Stimulated activated naive CD8-positive, alpha-beta T cell treated with anti-CD3 and anti-CD28 coated beads, Interleukin-15, amount 100 ng/mL, for 72 hours (primary cell): Measurements from ENCODE around the gene NBDY.
"Not testable (repeated sequence)": the region's sequence is repeated elsewhere in the genome, so short reads cannot be mapped to it uniquely, and the experiment has no call there.

Experiments used
- ATAC-seq: fragments of 150-1000 bp; cut with Tn5 transposase; 2 replicates; pipeline ENCODE4 v1.10.0; 2021; ENCODE audit warnings: mild to moderate bottlenecking, moderate library complexity
- DNase-seq, 2 donors: peaks; one replicate each; pipeline ENCODE4 v3.0.0; 2021 to 2022
- H3K27ac Mint-ChIP-seq, 2 donors: one replicate each; pipeline ENCODE4 v1.8.0; 2022; ENCODE audit warnings: mild to moderate bottlenecking in 2 of 2, mixed read lengths in 2 of 2, moderate library complexity in 2 of 2
- H3K27me3 Mint-ChIP-seq: one replicate; pipeline ENCODE4 v1.8.0; 2022; ENCODE audit warnings: mixed read lengths
- H3K4me1 Mint-ChIP-seq: one replicate; pipeline ENCODE4 v1.8.0; 2022; ENCODE audit warnings: mild to moderate bottlenecking, mixed read lengths
- H3K4me3 Mint-ChIP-seq, 2 donors: one replicate each; pipeline ENCODE4 v1.8.0; 2022; ENCODE audit warnings: mild to moderate bottlenecking in 2 of 2, mixed read lengths in 2 of 2, moderate library complexity in 1 of 2
- H3K9me3 Mint-ChIP-seq, 2 donors: one replicate each; pipeline ENCODE4 v1.8.0; 2022; ENCODE audit warnings: mixed read lengths in 2 of 2

NBDY gene

GRCh38 chrX:56800801-56801200 is 71.8 kb downstream of the NBDY start:
- H3K4me1 Mint-ChIP-seq: peaks cover 68% of the 10 kb centered on the region
- DNase-seq (peak; percentile 22 to 58), ATAC-seq (peak; percentile 88)
- peak overlapping the region; percentile 4 to 98 for H3K27ac Mint-ChIP-seq
- H3K9me3 Mint-ChIP-seq: no peaks in the 10 kb centered on the region
- no peaks in the 10 kb centered on the region for H3K27me3 Mint-ChIP-seq
- H3K4me3 Mint-ChIP-seq: peak overlapping the region; percentile 46 to 75

GRCh38 chrX:56802428-56802827 is 73.4 kb downstream of the NBDY start:
- Mint-ChIP-seq H3K27ac (no peak overlapping the region), H3K4me3 (no peak overlapping the region), H3K9me3 (no peaks in the 10 kb centered on the region), H3K27me3 (no peaks in the 10 kb centered on the region), H3K4me1 (peaks cover 52% of the 10 kb centered on the region)
- DNase-seq: no peak
- ATAC-seq: no peak

- ATAC-seq: peak; percentile 39
- Mint-ChIP-seq H3K27me3 (no peaks in the 10 kb centered on the region), H3K9me3 (no peaks in the 10 kb centered on the region), H3K4me3 (no peak overlapping the region), H3K27ac (no peak overlapping the region), H3K4me1 (peaks cover 45% of the 10 kb centered on the region)
- peak in 1 of 2 donors; percentile 41 for DNase-seq
These were observed 74.1 kb downstream of the NBDY start for GRCh38 chrX:56802921-56803849.

GRCh38 chrX:56803850-56804681 is 75.0 kb downstream of the NBDY start:
- Mint-ChIP-seq H3K4me3 (no peak overlapping the region), H3K9me3 (no peaks in the 10 kb centered on the region), H3K27ac (no peak overlapping the region), H3K4me1 (peaks cover 41% of the 10 kb centered on the region), H3K27me3 (no peaks in the 10 kb centered on the region)
- ATAC-seq (no peak), DNase-seq (no peak)

GRCh38 chrX:56804867-56805266 is 75.8 kb downstream of the NBDY start:
- DNase-seq (no peak), ATAC-seq (no peak)
- Mint-ChIP-seq H3K27me3 (no peaks in the 10 kb centered on the region), H3K4me1 (peaks cover 37% of the 10 kb centered on the region), H3K9me3 (no peaks in the 10 kb centered on the region), H3K4me3 (no peak overlapping the region), H3K27ac (no peak overlapping the region)

GRCh38 chrX:56805399-56805798 is 76.4 kb downstream of the NBDY start:
- H3K4me1 Mint-ChIP-seq: peaks cover 36% of the 10 kb centered on the region
- DNase-seq (no peak), ATAC-seq (no peak)
- no peaks in the 10 kb centered on the region for H3K27me3 Mint-ChIP-seq
- H3K27ac Mint-ChIP-seq: no peak overlapping the region
- H3K9me3 Mint-ChIP-seq: no peaks in the 10 kb centered on the region
- no peak overlapping the region for H3K4me3 Mint-ChIP-seq

GRCh38 chrX:56806176-56806575 is 77.1 kb downstream of the NBDY start:
- not testable (repeated sequence) for ATAC-seq, H3K27ac Mint-ChIP-seq, H3K4me3 Mint-ChIP-seq, DNase-seq, H3K9me3 Mint-ChIP-seq, H3K27me3 Mint-ChIP-seq
- peaks cover 31% of the 10 kb centered on the region for H3K4me1 Mint-ChIP-seq

- ATAC-seq (no peak), DNase-seq (no peak)
- H3K27me3 Mint-ChIP-seq: no peaks in the 10 kb centered on the region
- peaks cover 42% of the 10 kb centered on the region for H3K4me1 Mint-ChIP-seq
- H3K27ac Mint-ChIP-seq: peak overlapping the region in 1 of 2 donors; percentile 31
- no peak overlapping the region for H3K4me3 Mint-ChIP-seq
- H3K9me3 Mint-ChIP-seq: no peaks in the 10 kb centered on the region
These were observed 82.6 kb downstream of the NBDY start for GRCh38 chrX:56811599-56811998.

- Mint-ChIP-seq H3K27ac (peak overlapping the region in 1 of 2 donors; percentile 29), H3K4me1 (peaks cover 42% of the 10 kb centered on the region), H3K4me3 (peak overlapping the region; percentile 58 to 86), H3K9me3 (no peaks in the 10 kb centered on the region), H3K27me3 (no peaks in the 10 kb centered on the region)
- peak in 1 of 2 donors; percentile 29 for DNase-seq
- peak; percentile 82 for ATAC-seq
These were observed 83.6 kb downstream of the NBDY start for GRCh38 chrX:56812515-56813105.

GRCh38 chrX:56813318-56813837 is 84.3 kb downstream of the NBDY start:
- DNase-seq: peak; percentile 30 to 59
- peaks cover 42% of the 10 kb centered on the region for H3K4me1 Mint-ChIP-seq

GRCh38 chrX:56817179-56817578 is 88.1 kb downstream of the NBDY start:
- H3K4me3 Mint-ChIP-seq: no peak overlapping the region
- H3K9me3 Mint-ChIP-seq: no peaks in the 10 kb centered on the region
- DNase-seq (no peak), ATAC-seq (no peak)
- H3K27me3 Mint-ChIP-seq: no peaks in the 10 kb centered on the region
- no peak overlapping the region for H3K27ac Mint-ChIP-seq
- H3K4me1 Mint-ChIP-seq: peaks cover 25% of the 10 kb centered on the region

More at GRCh38 chrX:56813318-56813837, 84.3 kb downstream of the NBDY start:
- Mint-ChIP-seq H3K9me3 (no peaks in the 10 kb centered on the region), H3K4me3 (peak overlapping the region; percentile 80 to 86), H3K27ac (peak overlapping the region; percentile 94 to 96), H3K27me3 (no peaks in the 10 kb centered on the region)
- peak; percentile 89 for ATAC-seq

- ATAC-seq: no peak
- Mint-ChIP-seq H3K4me1 (no peaks in the 10 kb centered on the region), H3K9me3 (peaks cover 0 to 3% of the 10 kb centered on the region in 2 donors), H3K4me3 (no peak overlapping the region), H3K27me3 (no peaks in the 10 kb centered on the region), H3K27ac (no peak overlapping the region)
- no peak for DNase-seq
These were observed 97.0 kb downstream of the NBDY start for GRCh38 chrX:56826020-56826419.

GRCh38 chrX:56833626-56834025 is 104.6 kb downstream of the NBDY start:
- no peak for DNase-seq
- H3K27ac Mint-ChIP-seq: no peak overlapping the region
- ATAC-seq: no peak
- no peaks in the 10 kb centered on the region for H3K27me3 Mint-ChIP-seq
- peaks cover 0 to 4% of the 10 kb centered on the region in 2 donors for H3K9me3 Mint-ChIP-seq
- H3K4me1 Mint-ChIP-seq: no peaks in the 10 kb centered on the region
- no peak overlapping the region for H3K4me3 Mint-ChIP-seq

GRCh38 chrX:56853436-56853835 is 124.4 kb downstream of the NBDY start:
- no peaks in the 10 kb centered on the region for H3K27me3 Mint-ChIP-seq
- H3K4me3 Mint-ChIP-seq: no peak overlapping the region
- H3K9me3 Mint-ChIP-seq: peaks cover 0 to 7% of the 10 kb centered on the region in 2 donors
- no peak for DNase-seq
- no peaks in the 10 kb centered on the region for H3K4me1 Mint-ChIP-seq
- H3K27ac Mint-ChIP-seq: no peak overlapping the region
- ATAC-seq: no peak

- DNase-seq (no peak), ATAC-seq (no peak)
- peaks cover 0 to 7% of the 10 kb centered on the region in 2 donors for H3K9me3 Mint-ChIP-seq
- no peaks in the 10 kb centered on the region for H3K4me1 Mint-ChIP-seq
- H3K27ac Mint-ChIP-seq: no peak overlapping the region
- no peak overlapping the region for H3K4me3 Mint-ChIP-seq
- no peaks in the 10 kb centered on the region for H3K27me3 Mint-ChIP-seq
These were observed 128.0 kb downstream of the NBDY start for GRCh38 chrX:56857042-56857441.
